ENCODE data around the gene KCTD3.

Gene KCTD3

DNA sequence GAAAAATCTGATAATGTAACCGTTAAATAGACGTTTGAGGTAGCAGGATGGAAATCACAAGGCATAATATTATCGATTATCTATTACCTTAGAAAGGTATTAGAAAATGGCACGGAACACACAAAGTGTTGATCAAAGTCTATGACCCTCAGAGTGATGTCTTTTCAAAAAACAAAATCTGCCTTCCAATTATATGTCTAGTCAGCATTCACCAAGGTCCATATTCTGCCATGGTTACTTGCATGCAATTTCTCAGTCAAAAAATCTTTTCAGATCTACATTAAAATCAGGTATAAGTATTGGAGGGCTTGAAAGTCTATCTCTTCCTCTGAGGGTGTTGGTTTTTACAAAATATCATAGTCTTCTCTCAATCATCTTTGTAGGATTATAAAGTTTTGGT lies 81.9 kb downstream of the KCTD3 start:
- Histone ChIP-seq H3K9ac (ENCODE audit: low read length) (no peak overlapping the region), H3K36me3 (ENCODE audit: control insufficient read depth, insufficient read depth, low read length) (no peaks in the 10 kb centered on the region), H3K27me3 (ENCODE audit: control insufficient read depth, insufficient read depth, low read length) (no peaks in the 10 kb centered on the region)

GRCh38 chr1:215650446-215651149 lies 83.5 kb downstream of the KCTD3 start:
- Histone ChIP-seq H3K4me3 (ENCODE audit: low read length) (no peak overlapping the region), H3K27ac (ENCODE audit: low read depth, low read length) (no peak overlapping the region), H3K27me3 (ENCODE audit: control insufficient read depth, insufficient read depth, low read length) (no peaks in the 10 kb centered on the region), H3K36me3 (ENCODE audit: control insufficient read depth, insufficient read depth, low read length) (no peaks in the 10 kb centered on the region), H3K4me1 (ENCODE audit: control insufficient read depth, insufficient read depth, low read length) (no peaks in the 10 kb centered on the region), H3K9ac (ENCODE audit: low read length) (no peak overlapping the region)

More for the DNA sequence above, 81.9 kb downstream of the KCTD3 start:
- Histone ChIP-seq H3K4me1 (ENCODE audit: control insufficient read depth, insufficient read depth, low read length) (no peaks in the 10 kb centered on the region), H3K4me3 (ENCODE audit: low read length) (no peak overlapping the region), H3K27ac (ENCODE audit: low read depth, low read length) (no peak overlapping the region)

- Histone ChIP-seq H3K36me3 (ENCODE audit: control insufficient read depth, insufficient read depth, low read length) (no peaks in the 10 kb centered on the region), H3K4me3 (ENCODE audit: low read length) (no peak overlapping the region), H3K27ac (ENCODE audit: low read depth, low read length) (no peak overlapping the region), H3K4me1 (ENCODE audit: control insufficient read depth, insufficient read depth, low read length) (no peaks in the 10 kb centered on the region), H3K9ac (ENCODE audit: low read length) (no peak overlapping the region), H3K27me3 (ENCODE audit: control insufficient read depth, insufficient read depth, low read length) (no peaks in the 10 kb centered on the region)
These were observed 84.8 kb downstream of the KCTD3 start for GRCh38 chr1:215651867-215652266.

- Histone ChIP-seq H3K27ac (ENCODE audit: low read depth, low read length) (no peak overlapping the region), H3K27me3 (ENCODE audit: control insufficient read depth, insufficient read depth, low read length) (no peaks in the 10 kb centered on the region), H3K36me3 (ENCODE audit: control insufficient read depth, insufficient read depth, low read length) (no peaks in the 10 kb centered on the region), H3K9ac (ENCODE audit: low read length) (no peak overlapping the region), H3K4me1 (ENCODE audit: control insufficient read depth, insufficient read depth, low read length) (no peaks in the 10 kb centered on the region), H3K4me3 (ENCODE audit: low read length) (no peak overlapping the region)
These were observed 85.3 kb downstream of the KCTD3 start for GRCh38 chr1:215652371-215652770.

DNA sequence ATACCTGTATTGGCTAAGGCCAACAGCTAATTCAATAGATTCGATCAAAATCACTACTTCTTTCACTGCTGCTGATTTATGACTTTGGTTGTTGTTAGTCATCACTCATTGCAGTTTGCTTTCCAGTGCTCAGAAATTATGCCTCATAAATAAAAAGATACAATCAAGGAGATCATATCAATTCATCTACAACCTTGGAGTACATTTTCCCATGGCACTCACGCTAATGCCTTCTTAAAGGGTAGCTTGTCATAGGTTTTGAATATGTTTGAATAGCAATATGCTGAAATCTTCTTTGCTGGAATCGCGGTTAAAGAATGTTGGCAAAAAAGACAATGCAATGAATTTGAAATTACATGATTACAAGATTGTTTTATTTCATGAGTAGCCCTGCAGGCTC lies 89.9 kb downstream of the KCTD3 start:
- H3K4me1 ChIP-seq (ENCODE audit: control insufficient read depth, insufficient read depth, low read length): no peaks in the 10 kb centered on the region
- no peak overlapping the region for H3K27ac ChIP-seq (ENCODE audit: low read depth, low read length)
- no peaks in the 10 kb centered on the region for H3K36me3 ChIP-seq (ENCODE audit: control insufficient read depth, insufficient read depth, low read length)
- no peaks in the 10 kb centered on the region for H3K27me3 ChIP-seq (ENCODE audit: control insufficient read depth, insufficient read depth, low read length)
- no peak overlapping the region for H3K4me3 ChIP-seq (ENCODE audit: low read length)
- no peak overlapping the region for H3K9ac ChIP-seq (ENCODE audit: low read length)

- Histone ChIP-seq H3K27me3 (ENCODE audit: control insufficient read depth, insufficient read depth, low read length) (no peaks in the 10 kb centered on the region), H3K27ac (ENCODE audit: low read depth, low read length) (no peak overlapping the region), H3K4me3 (ENCODE audit: low read length) (no peak overlapping the region), H3K36me3 (ENCODE audit: control insufficient read depth, insufficient read depth, low read length) (no peaks in the 10 kb centered on the region), H3K9ac (ENCODE audit: low read length) (no peak overlapping the region), H3K4me1 (ENCODE audit: control insufficient read depth, insufficient read depth, low read length) (no peaks in the 10 kb centered on the region)
These were observed 93.2 kb downstream of the KCTD3 start for GRCh38 chr1:215660259-215660658.

DNA sequence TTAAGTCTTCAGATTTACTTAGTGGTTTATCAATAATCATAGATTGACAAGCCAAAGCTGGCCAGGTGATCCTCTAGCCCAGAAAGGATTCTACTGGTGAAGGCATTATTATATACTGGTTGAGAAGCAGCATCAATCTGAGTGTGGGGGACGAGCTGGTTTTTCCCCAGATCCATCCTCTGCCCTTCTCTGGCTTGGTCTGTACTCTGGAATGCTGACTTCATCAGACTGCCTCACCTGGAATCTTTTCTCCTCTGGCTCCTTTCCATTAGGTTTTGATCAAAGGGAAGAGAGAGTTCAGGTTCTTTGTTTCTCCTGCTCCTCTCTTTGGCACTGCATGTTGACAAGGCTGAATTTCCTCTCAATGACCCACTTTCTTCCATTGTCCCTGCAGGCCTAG lies 93.9 kb downstream of the KCTD3 start:
- no peaks in the 10 kb centered on the region for H3K4me1 ChIP-seq (ENCODE audit: control insufficient read depth, insufficient read depth, low read length)
- H3K27ac ChIP-seq (ENCODE audit: low read depth, low read length): no peak overlapping the region
- no peak overlapping the region for H3K9ac ChIP-seq (ENCODE audit: low read length)

DNA sequence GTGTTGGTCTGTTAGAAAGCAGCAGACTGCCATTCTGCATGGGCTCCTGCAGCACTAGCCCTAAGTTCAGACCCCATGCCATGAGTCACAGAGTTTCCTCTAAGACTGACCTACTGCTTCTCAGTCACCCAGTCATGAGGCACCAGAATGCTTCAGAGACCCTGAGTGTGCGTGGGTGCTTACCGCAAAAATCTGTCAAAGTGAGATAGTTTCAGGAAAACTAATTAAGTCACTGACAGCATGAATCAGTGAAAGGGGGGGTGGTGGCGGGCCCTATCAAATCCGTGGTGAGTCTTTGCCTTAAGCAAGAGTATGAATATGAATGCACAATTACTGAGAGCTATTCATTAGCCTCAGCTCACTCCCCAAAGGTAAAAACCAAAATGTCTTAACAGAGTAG lies 98.1 kb downstream of the KCTD3 start:
- no peaks in the 10 kb centered on the region for H3K36me3 ChIP-seq (ENCODE audit: control insufficient read depth, insufficient read depth, low read length)
- H3K27me3 ChIP-seq (ENCODE audit: control insufficient read depth, insufficient read depth, low read length): no peaks in the 10 kb centered on the region
- no peak overlapping the region for H3K4me3 ChIP-seq (ENCODE audit: low read length)
- H3K9ac ChIP-seq (ENCODE audit: low read length): no peak overlapping the region
- H3K27ac ChIP-seq (ENCODE audit: low read depth, low read length): no peak overlapping the region
- no peaks in the 10 kb centered on the region for H3K4me1 ChIP-seq (ENCODE audit: control insufficient read depth, insufficient read depth, low read length)

More for the DNA sequence above, 93.9 kb downstream of the KCTD3 start:
- H3K4me3 ChIP-seq (ENCODE audit: low read length): no peak overlapping the region
- H3K36me3 ChIP-seq (ENCODE audit: control insufficient read depth, insufficient read depth, low read length): no peaks in the 10 kb centered on the region
- no peaks in the 10 kb centered on the region for H3K27me3 ChIP-seq (ENCODE audit: control insufficient read depth, insufficient read depth, low read length)

DNA sequence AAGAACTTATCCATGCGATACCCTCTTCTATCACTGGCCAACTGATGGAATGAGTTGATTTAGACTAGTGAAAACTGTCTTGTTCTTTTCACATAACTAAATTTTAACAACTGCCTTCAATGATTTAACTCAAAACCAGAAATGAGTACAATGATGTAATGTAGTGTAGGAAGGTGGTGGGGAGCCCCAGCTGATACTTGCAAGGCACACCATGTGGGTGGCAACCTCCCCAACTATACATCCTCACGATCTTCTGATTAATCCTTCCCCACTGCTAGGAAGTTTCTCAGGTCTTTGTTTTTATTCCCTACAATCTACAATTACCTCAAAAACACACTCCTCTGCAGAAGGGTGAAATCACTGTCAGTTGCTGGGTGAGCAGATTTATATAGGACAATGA lies 100.7 kb downstream of the KCTD3 start:
- Histone ChIP-seq H3K27ac (ENCODE audit: low read depth, low read length) (no peak overlapping the region), H3K4me1 (ENCODE audit: control insufficient read depth, insufficient read depth, low read length) (no peaks in the 10 kb centered on the region), H3K27me3 (ENCODE audit: control insufficient read depth, insufficient read depth, low read length) (no peaks in the 10 kb centered on the region), H3K4me3 (ENCODE audit: low read length) (no peak overlapping the region), H3K9ac (ENCODE audit: low read length) (no peak overlapping the region), H3K36me3 (ENCODE audit: control insufficient read depth, insufficient read depth, low read length) (no peaks in the 10 kb centered on the region)

GRCh38 chr1:215669806-215670491 lies 102.8 kb downstream of the KCTD3 start:
- no peak overlapping the region for H3K27ac ChIP-seq (ENCODE audit: low read depth, low read length)
- H3K27me3 ChIP-seq (ENCODE audit: control insufficient read depth, insufficient read depth, low read length): no peaks in the 10 kb centered on the region
- H3K9ac ChIP-seq (ENCODE audit: low read length): no peak overlapping the region
- H3K4me1 ChIP-seq (ENCODE audit: control insufficient read depth, insufficient read depth, low read length): no peaks in the 10 kb centered on the region
- no peaks in the 10 kb centered on the region for H3K36me3 ChIP-seq (ENCODE audit: control insufficient read depth, insufficient read depth, low read length)
- H3K4me3 ChIP-seq (ENCODE audit: low read length): no peak overlapping the region
